AG20443 (cell line): Measurements from ENCODE around the gene SNTB2.
"Not testable (repeated sequence)": the region's sequence is repeated elsewhere in the genome, so short reads cannot be mapped to it uniquely, and the experiment has no call there.

Experiments
- DNase-seq: peaks from one replicate; pipeline ENCODE4 v3.0.0; 2012; ENCODE audit warnings: low spot score, mixed read lengths

The SNTB2 gene

GRCh38 chr16:69286941-69287713 lies 100.2 kb downstream of the SNTB2 start:
- DNase-seq = peak; percentile 32

- not testable (repeated sequence) for DNase-seq
Measured at GRCh38 chr16:69291657-69292056, 104.7 kb downstream of the SNTB2 start.

- DNase-seq = no peak
Measured at GRCh38 chr16:69293401-69293800, 106.4 kb downstream of the SNTB2 start.

DNA sequence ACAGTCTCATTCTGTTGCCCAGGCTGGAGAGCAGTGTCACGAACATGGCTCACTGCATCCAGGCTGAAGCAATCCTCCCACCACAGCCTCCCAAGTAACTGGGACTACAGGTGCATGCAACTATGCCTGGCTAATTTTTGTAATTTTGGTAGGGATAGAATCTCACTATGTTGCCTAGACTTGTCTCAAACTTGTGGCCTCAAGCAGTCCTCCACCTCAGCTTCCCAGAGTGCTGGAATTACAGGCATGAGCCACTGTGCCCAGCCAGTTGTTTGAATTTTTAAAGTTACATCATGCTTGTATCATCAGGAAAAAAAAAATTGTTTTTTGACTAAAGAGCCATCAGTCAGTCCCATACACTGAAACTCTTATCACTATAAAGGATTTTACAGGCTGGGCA lies 107.1 kb downstream of the SNTB2 start:
- DNase-seq = no peak

DNA sequence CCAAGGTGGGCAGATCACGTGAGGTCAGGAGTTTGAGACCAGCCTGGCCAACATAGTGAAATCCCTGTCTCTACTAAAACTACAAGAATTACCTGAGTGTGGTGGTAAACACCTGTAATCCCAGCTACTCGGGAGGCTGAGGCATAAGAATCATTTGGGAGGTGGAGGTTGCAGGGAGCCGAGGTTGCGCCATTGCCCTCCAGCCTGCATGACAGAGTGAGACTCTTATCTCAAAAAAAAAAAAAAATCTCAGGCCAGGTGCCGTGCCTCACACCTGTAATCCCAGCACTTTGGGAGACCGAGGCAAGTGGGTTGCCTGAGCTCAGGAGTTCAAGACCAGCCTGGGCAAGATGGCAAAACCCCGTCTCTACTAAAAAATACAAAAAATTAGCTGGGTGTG lies 109.8 kb downstream of the SNTB2 start:
- not testable (repeated sequence) for DNase-seq

DNA sequence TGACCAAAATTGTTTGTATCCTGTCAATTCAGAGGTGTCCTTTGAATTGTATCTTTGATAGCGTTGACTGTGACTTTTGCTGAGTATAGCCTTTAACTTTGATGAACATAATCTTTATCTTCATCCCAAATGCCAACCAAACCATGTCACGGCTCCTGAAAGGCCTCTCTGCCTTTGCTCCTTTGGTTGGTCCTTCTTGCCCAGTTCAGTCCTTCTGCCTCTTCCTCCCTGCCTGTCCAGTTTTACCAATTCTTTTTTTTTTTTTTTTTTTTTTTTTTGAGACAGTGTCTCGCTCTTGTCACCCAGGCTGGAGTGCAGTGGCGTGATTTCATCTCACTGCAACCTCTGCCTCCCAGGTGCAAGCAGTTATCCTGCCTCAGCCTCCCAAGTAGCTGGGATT lies 111.3 kb downstream of the SNTB2 start:
- no peak for DNase-seq

GRCh38 chr16:69301187-69301586 lies 114.2 kb downstream of the SNTB2 start:
- no peak for DNase-seq

GRCh38 chr16:69301861-69302260 lies 114.9 kb downstream of the SNTB2 start:
- DNase-seq = no peak

- no peak for DNase-seq
Measured at GRCh38 chr16:69302301-69302700, 115.3 kb downstream of the SNTB2 start.

- DNase-seq = peak; percentile 10
Measured at GRCh38 chr16:69306031-69306430, 119.1 kb downstream of the SNTB2 start.

DNA sequence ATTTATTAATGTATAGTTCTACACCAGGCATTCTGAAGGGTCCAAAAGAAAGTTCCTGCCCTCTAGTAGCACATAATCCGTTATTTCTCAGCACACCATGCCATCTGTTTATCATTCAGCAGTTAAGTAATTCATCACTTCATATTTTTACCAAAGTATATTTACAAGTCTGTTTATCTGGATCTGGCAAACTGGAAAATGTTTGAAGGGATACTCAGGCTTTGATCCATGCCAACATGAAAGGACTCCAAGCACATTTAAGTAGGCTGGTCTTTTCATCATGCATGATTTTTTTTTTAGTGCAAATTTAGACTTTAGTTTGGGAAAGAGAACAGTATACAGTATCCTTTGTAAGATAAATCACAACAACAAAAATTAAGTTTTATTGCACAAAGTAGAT lies 120.1 kb downstream of the SNTB2 start:
- no peak for DNase-seq

- no peak for DNase-seq
Measured at GRCh38 chr16:69307856-69308255, 120.9 kb downstream of the SNTB2 start.

GRCh38 chr16:69309316-69309715 lies 122.4 kb downstream of the SNTB2 start:
- no peak for DNase-seq

DNA sequence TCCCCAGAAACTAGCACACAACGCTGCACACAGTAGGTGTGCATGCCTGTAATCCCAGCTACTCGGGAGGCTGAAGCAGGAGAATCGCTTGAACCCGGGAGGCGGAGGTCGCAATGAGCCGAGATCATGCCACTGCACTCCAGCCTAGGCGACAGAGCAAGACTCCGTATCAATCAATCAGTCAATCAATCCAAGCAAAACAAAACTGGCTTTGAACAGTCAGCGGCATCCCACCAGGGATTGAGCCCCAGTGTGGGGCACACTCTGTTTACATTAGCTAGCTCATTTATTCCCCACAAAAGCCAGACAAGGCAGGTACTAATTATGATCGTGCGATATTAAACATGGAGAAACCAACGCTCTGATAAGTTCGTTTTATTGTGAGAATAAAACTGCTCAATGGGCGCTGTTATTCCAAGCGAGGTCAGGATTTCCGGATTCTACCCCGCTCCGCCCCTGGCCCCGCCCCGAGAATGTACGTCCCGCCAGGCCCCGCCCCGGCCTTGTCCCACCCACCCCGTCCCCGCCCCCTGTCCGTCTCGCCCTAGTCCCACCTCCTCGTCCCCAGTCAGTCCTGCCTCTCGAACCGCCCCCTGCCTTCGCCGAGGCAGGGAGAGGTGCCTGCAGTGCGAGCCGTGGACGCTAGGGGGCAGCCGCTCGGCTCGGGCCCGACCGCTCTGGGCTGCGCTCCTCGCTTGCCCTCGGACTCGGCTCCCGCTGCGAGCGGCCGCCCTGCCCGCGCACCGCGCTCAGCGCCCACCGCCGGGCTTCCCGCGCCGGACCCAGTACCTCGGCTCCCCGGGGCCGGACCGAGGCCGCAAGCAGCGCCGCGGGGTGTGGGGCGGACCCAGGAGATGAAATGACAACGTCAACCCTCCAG lies 123.9 kb downstream of the SNTB2 start, which contains the start of gene VPS4A:
VPS4A (plus strand) TSS at position 698 of the 880 bp plus-strand sequence; CDS start at position 860, 162 bp downstream.
- DNase-seq = peak; percentile 99

DNA sequence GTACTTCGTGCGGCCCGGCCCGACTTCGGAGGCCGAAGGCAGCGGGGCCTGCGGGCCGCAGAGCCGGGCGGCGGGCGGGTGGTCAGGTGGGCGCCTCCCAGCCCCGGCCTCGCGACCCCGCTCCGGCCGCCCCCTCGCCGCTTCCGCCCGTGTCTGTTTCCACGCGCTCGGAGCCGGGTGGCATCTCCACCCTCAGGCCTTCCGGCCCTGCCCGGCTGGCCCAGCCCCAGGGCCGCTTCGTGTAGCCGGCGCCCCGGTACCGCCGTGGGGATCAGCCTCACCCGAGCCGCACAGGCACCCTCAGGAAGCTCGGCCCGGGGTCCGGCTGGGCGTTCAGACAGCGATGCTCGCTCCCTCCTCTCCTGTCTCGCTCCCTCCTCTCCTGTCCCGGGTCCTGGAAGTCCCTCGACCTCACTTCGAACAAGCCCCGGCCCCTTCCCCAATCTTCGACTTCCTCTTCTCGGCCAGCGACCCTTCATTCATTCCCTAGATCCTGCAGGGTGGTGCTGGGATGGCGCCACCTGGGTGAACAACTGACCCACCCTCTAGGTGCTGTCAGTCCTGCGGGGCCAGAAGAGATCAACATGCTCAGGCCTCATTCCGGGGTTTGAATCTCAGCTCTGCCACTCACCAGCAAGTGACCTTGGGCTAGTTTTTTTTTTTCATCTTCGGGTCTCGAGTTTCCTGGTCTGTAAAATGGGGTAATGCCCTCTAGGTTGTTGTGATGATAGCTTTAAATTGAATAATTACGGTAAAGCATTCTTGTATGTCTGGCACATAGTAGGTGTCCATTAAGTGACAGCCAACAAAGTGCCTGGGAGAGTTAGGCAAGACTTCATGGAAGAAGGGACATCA lies 124.8 kb downstream of the SNTB2 start:
- DNase-seq = peak; percentile 69

- DNase-seq = no peak
Measured at GRCh38 chr16:69313469-69313868, 126.5 kb downstream of the SNTB2 start.

- DNase-seq = no peak
Measured at GRCh38 chr16:69314534-69314933, 127.6 kb downstream of the SNTB2 start.

GRCh38 chr16:69315486-69316311 lies 128.7 kb downstream of the SNTB2 start:
- DNase-seq = no peak

DNA sequence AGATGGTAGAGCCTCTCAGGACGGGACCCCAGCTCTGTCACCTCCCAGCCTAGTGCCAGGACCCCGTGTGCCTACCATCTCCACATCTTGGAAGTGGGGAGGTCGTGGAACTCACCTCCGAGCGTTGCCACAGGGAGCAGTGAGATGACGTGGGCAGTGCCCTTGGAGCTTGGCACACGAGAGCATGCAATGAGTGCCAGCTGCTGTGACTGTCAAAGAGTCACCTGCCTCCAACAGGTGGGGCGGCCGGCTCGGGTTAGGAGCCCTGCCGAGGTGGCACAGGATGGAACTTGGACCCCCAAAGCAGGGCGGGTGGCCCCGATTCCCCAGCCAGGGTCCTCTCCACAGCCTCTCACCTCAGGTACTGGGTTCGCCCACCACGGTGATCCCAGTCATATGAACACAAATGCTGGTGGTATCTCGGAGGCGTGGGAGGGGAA lies 129.7 kb downstream of the SNTB2 start:
- no peak for DNase-seq

DNA sequence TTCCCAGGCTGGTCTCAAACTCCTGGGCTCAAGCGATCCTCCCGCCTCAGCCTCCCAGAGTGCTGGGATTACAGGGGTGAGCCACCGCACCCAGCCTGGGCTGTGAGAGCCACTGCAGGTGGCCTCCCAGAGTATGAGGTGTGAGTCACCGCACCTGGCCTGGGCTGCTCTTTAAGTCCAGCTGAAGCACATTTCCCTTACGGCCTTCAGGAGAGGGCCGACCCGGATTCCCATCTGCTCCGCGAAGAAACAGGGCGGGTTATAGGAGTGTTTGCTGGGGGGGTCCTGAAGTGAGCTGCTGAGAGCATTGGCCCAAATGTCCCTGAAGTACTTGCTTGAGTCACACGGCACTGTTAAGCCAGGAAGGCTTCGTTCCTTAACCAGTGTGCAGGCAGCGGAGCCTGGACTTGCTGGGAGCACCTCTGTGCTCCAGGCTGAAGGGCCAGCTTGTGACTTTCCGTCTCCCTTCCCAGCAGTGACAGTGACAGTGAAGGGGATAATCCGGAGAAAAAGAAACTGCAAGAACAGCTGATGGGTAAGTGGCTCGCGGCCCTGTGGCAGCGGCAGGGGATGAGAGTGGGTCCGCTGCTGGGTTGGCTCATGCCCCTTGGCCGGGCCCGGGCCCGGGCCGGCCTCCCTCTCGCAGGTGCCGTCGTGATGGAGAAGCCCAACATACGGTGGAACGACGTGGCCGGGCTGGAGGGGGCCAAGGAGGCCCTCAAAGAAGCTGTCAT lies 131.4 kb downstream of the SNTB2 start:
- DNase-seq = no peak
